ENCODE results near the gene CLCNKB.

The CLCNKB gene

DNA sequence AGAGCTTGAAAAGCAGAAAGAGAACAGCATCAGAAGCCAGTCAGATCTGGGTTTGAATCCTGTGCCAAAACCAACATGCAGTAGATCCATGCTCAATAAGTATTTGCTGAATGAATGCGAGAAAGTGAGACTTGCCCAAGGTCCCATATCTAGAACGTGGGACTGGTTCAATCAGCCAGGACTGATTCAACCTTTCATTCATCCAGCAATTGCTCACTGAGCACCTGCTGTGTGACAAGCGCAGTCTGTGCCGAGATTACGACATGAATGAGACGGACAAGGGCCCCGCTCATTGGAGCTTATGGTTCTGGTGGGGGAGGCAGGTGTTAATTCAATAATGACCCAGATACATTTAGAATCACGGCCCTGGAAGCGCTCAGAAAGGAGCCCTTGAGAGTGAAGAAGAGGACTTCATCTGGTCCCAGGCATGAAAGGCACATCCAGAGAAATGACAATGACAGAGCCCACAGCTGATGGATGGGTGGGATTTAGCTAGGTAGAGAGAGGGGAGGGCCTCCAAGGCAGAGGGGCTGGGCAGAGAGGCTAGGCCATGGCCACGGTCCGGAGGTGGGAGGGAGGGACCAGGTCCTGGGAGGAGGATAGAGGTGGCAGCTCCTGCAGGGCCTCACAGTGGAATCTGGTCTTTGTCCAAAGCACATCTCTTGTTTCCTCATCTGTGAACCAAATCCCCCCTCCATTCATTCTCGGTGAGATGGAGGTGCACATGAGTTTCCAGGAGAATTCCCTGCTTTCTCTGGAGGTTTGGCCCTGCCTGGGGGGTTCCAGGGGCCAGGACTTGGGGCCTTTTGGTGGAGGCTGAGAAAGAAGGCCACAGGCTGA is 34.0 kb downstream of the CLCNKB start:
- DNase-seq, result no peak

GRCh38 chr1:16078925-16079656 is 35.5 kb downstream of the CLCNKB start:
- DNase-seq, result peak; percentile 55

DNA sequence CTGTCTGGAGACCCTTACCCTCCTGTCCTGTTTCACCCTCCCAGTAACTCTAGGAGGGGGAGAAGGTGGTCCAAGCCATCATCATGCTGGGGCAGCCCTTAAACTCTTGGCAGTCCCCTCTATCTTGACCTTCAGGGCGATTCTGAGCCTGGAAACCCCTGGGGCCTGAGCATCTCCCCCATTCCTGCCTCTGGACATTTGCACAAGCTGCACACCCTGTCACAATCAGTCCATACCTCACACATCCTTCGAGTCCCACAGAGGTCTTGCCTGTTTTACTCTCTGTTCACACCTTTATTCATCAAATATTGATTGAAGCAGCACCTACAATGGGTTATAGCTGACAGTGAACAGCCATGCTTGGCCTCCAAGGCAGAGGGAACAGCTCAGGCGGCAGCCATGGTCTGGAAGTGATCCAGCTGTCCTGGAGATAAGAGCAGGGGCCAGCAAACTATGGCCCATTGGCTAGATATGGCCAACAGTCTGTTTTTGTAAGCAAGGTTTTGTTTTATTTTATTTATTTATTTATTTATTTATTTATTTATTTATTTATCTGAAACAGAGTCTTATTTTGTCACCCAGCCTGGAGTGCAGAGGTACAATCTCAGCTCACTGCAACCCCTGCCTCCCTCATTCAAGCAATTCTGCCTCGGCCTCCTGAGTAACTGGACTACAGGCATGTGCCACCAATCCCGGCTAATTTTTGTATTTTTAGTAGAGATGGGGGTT is 37.0 kb downstream of the CLCNKB start:
- no peak for DNase-seq

DNA sequence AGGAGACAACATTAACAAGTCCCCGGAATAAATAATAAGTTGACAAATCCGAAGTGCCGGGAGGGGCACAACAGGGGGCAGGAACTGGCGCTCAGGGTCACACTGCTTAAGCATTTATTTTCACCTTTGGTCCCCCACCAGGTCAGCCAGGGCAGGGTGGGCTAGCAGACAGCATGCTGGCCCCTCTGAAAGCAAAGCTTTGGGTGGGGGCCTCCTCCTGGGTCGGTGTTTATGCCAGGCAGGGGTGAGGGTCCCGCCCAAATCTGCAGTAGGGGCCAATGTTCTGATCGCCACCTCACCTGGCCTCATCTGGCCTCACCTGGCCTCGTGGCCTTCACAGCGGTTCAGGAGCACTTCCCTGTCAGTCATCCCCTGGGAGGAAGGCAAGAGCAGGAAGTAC is 38.1 kb downstream of the CLCNKB start:
- DNase-seq, result no peak

DNA sequence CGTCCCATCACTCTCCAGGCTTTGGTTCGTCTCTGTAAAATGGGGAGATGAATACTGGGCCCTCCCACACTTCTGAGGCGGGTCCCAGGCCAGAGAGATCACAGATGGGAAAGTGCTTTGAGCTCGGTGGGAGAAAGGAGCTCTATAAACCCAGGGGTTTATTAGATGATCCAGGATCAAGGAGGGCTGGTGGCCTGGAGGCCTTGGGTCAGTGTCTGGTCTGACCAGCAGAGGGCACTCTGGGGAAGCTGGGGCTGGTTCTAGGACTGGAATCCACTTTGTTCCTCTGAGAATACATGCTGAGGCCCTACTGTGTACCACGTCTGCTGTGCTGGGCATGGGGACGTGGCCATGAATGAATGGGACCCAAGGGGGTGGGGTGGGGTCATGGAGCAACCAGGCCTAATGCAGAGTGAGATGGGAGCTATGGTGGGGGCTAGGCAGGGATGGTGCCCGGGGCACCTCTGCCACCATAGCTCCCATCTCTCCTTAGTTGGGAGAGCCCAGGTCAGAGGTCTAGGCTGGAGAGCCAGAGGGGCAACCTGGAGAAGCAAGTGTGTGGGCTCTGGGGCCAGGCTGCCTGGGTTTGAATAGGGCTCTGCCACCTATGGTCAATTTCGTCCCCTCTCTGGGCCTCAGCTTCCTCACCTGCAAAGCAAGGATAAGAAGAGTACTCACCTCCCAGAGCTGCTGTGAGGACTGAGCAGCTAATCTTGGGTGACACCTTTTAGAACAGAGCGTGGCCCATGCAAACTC is 38.9 kb downstream of the CLCNKB start:
- DNase-seq, result no peak

DNA sequence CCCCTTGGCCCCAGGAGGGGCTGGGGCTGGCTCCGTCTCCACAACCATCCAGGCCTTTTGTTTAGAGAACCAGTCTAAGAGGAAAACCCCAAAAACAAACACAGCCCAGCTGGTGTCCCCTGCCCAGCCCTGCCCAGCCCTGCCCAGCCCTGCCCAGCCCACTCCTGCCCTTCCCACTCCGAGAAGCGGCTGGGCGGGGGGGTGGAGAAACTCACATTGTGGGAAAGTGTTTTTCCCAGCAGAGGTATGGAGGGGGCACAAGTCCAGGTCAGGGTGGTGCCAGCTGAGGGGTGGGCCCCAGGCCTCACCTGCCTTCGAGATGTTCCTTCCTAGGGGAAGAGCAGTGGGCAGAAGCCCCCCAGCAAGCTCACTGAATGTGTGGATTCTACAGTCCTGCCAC is 39.9 kb downstream of the CLCNKB start:
- DNase-seq, result no peak

GRCh38 chr1:16085522-16085921 is 41.9 kb downstream of the CLCNKB start:
- no peak for DNase-seq

DNA sequence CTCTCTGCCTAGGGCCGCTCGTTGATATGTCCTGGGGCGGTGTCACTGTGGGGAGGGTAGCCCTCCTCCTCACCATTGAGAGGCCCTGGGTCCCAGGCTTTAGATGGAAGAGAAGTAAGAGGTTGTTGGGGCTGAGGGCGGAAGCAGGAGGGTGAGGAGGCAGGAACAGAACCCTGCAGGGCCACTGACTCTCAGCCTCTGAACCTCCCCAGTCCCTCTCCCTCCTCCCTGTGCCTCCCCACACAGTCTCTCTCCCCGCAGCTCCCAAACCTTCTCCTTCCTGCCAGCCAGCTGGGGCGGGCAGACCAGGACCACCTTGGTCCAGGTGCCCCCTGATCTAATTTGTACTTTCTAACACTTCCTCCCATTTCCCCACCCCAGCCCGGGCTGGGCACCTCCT is 44.2 kb downstream of the CLCNKB start:
- DNase-seq, result no peak

DNA sequence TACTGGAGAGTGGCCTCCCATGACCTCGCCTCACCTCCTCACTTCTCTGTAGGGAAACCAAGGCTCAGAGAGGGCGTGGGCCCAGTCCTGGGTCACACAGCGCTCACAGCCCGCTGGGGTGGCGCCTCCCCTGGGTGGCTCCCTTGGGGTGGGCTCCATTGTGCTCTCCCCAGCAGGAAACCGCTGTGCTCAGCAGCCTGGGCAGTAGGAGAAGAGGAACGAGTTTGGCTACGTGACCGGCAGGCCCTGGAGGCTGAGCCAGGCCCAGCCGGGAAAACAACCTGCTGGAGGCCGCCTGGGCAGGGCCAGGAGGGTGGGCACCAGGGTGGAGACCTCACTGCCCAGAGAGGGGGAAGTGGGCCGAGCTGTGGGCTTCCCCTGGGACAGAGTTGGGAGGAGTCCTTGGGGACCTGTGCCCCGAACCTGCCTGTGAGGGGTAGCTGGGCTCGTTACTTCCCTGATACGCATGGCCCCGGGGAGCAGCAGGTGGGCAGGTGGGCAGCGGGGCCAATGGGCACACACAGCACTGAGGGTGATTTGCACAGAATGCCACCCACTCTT is 44.8 kb downstream of the CLCNKB start:
- DNase-seq, result no peak

- no peak for DNase-seq
Observed at GRCh38 chr1:16088996-16089395, 45.4 kb downstream of the CLCNKB start.

GRCh38 chr1:16090076-16090826 is 46.7 kb downstream of the CLCNKB start:
- no peak for DNase-seq

- DNase-seq, result no peak
Observed at GRCh38 chr1:16091296-16091695, 47.7 kb downstream of the CLCNKB start.

DNA sequence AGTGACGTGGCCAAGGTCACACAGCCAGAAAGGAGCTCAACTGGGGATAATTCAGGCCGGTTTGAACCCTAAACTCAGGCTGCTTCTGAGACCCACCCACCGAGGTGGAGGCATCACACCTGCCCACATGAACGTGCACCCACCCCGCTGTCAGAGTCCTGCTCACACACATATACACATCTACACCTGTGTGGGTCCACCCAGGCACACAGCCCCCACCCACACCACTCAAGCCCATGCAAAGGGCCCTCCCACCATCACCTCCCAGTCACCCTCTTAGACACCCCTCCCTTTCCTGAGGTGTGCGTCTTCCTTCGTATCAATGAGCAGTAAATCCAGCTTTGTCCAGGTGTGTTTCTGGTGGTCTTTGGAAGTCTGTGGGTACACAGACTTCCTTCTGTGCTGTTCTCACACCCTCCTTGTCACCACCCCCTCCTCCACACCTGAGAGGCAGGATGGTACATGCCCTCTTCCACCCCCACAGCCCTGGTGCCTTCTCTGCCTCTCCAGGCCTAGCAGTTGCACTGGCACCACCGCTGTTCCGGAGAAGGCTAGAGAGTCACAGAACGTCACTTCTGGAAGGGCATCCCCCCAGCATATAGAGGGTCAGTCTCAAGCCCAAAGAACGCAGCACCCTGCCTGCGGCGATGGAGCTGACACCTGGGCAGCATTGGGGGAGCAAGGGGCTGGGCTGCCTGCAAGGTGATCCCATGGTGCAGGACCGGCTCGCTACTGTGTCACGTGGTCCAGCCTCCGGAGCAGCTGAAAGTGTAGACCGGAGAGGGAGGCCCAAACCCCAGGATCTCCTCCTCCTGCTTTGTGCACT is 48.7 kb downstream of the CLCNKB start:
- DNase-seq, result no peak

- no peak for DNase-seq
Observed at GRCh38 chr1:16092923-16093511, 49.4 kb downstream of the CLCNKB start.

DNA sequence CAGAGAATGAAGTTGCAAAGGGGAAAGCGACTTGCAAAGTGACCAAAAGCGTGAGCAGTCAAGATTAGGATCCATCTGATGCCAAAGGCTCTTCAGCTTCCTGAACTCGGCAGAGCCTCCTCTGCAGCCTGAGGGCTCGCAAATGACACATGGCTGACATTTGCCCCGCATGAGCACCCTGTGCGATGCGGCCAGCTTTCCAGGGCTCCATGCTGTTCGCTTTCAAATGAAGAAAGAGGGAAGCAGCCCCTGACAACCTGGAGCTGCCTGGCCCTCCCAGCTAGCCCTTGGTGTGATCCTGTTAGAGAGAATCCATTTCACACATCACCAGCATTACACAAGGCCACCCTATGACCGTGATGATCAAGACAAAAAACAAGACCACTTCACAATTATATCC is 50.0 kb downstream of the CLCNKB start:
- DNase-seq, result no peak

DNA sequence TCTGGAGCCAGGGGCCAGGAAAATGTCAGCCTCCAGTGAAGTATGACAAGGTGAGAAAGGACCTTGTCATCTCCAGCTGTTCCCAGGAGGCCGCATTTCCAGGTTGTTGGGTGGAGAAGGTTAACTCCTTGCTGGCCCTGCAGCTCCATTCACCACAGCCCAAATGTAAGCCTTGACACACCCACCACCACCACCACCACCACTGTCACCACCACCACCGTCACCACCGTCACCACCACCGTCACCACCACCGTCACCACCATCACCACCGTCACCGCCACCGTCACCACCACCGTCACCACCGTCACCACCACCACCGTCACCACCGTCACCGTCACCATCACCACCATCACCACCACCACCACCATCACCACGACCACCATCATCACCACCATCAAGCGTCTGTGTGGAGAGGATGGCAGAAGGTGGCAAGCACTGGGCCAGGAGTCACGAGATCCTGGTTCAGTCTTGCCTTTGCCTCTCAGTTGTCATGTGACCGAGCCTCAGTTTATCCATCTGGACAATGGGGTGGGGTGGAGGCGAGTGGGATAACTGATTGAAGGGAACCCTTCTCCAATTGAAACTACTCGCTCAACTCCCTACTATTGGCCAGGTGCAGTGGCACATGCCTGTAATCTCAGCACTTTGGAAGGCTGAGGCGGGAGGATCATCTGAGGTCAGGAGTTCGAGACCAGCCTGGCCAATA is 51.0 kb downstream of the CLCNKB start:
- no peak for DNase-seq

GRCh38 chr1:16095447-16095846 is 51.9 kb downstream of the CLCNKB start:
- DNase-seq, result no peak

- no peak for DNase-seq
Observed at GRCh38 chr1:16099412-16099811, 55.8 kb downstream of the CLCNKB start.

DNA sequence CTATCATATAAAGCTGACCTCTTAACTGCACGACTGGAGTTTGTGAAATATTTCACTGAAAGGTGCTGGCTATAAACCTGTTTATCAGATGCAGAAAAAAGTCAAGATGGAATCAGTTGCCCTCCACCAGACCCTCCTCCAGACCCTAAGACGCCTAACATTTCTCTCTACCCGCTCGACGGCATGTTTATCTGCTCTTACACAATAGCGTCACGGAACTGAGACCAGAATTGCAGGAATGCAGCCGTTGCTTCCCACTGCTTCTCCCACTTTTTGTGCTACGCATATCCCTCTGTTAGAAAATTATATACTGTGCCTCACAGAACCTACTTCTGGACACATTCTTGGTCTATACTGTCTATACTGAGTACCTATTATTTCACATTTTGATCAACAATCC is 58.0 kb downstream of the CLCNKB start:
- no peak for DNase-seq
